ENCODE data around the gene PDZD2.
"Not testable (repeated sequence)": the region's sequence is repeated elsewhere in the genome, so short reads cannot be mapped to it uniquely, and the experiment has no call there.

Gene PDZD2

GRCh38 chr5:32107291-32107690 lies 468.4 kb downstream of the PDZD2 start:
- no peak for DNase-seq (ENCODE audit: low spot score)

- DNase-seq (ENCODE audit: low spot score): no peak
Measured at GRCh38 chr5:32108167-32108566, 469.2 kb downstream of the PDZD2 start.

DNA sequence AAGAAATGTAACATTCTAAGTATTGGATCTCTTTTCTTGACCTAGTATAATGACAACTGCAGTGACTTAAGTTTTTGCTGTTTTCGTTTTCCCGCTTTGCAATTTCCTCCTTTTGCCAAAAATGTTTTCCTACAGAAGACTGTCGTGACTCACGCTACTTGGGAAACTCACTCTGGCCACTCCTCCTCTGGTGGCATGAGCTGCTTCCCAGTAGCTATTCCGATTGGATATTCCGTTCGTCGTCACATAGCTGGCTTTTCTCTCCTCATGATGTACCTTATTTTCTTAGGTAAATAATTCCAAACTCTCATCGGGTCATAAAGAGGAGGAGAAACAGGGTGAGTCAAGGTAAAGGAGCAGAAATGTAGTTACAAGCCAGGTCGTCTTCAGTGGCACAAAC lies 470.3 kb downstream of the PDZD2 start:
- no peak for DNase-seq (ENCODE audit: low spot score)

- DNase-seq (ENCODE audit: low spot score): no peak
Measured at GRCh38 chr5:32110111-32110696, 471.3 kb downstream of the PDZD2 start.

DNA sequence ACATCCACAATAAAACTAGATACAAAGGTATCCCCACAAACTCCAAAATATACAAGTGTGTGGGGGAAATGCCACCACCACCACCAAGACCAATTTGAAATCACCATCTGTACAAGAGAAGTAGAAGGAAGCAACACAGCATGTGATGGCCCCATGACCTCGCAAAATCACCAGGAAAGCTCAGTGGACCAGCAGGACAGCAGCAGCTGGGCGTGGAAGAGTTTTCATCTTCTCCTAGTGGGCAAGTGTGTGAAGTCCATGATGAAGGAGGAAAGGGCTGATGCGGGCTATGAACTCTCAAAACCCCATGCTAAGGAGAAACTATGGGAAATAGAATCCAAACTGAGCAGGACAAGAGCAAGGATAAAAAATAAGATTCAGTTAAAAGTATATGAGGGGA lies 477.1 kb downstream of the PDZD2 start:
- DNase-seq (ENCODE audit: low spot score): no peak

DNA sequence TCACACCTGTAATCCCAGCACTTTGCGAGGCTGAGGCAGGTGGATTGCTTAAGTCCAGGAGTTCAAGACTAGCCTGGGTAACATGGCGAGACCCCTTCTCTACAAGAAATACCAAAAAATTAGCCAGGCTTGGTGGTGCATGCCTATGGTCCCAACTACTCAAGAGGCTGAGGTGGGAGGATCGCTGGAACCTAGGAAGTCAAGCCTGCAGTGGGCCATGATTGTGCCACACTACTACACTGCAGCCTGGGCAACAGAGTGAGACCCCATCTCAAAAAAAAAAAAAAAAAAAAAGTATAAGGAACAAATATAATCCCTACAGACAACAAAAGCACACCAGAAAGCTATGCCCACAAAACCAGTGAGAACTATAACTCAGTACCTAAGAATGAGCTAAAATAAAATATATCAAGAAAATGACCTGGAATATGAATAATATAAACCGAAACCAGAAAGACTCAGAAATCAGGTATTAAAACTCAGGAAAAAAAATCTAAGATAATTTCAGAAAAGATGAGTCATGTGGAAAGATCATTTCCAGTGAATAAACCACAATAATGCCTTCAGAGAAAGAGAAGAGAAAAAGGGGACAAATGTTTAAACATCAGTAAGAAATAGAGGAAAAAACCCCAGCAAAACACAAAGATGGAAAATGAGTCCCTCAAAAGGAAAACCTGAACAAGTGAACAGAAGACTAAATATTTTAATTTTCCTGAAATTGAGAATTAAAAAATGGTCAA lies 477.8 kb downstream of the PDZD2 start:
- no peak for DNase-seq (ENCODE audit: low spot score)

DNA sequence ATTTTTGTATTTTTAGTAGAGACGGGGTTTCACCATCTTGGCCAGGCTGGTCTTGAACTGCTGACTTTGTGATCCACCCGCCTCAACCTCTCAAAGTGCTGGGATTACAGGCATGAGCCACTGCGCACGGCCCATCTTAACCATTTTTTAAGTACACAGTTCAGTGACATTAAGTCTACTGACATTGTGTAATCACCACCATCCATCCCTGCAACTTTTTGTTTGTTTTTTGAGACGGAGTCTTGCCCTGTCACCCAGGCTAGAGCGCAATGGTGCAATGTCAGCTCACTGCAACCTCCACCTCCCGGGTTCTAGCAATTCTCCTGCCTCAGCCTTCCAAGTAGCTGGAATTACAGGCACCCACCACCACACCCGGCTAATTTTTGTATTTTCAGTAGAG lies 480.0 kb downstream of the PDZD2 start:
- not testable (repeated sequence) for DNase-seq (ENCODE audit: low spot score)

DNA sequence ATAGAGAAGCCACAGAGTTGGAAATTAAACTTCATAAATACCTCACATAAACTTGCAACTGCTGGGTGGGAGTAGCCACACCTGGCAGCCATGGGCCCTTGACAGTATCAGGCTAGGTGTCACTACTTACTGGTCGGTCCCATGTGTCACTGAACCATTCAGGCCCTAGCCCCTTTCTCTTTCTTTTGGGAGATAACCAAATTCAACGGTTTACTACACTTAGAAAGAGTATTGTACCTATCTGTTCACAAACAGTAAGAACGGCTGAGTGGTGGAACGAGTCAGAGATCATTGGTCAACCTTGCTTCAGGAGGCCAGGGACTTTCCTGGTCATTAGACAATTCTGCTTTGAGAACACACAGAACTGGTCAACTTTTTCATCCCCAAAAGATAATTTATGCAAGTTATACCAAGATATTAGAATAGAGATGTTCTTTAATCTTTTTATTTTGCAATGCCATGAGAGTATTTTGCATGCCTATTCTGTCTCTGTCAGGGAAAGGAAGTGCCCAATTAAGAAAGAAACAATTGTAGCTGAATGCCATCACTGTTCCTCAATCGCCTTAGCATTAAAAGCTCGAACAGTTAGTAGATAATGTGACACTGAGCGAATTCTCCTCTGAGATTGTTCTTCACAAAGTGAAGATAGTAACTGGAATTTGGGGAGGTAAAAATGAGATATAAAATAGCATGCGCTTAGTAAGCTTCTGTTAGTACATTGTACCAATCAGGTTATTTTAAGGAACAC lies 484.3 kb downstream of the PDZD2 start:
- DNase-seq (ENCODE audit: low spot score): no peak

DNA sequence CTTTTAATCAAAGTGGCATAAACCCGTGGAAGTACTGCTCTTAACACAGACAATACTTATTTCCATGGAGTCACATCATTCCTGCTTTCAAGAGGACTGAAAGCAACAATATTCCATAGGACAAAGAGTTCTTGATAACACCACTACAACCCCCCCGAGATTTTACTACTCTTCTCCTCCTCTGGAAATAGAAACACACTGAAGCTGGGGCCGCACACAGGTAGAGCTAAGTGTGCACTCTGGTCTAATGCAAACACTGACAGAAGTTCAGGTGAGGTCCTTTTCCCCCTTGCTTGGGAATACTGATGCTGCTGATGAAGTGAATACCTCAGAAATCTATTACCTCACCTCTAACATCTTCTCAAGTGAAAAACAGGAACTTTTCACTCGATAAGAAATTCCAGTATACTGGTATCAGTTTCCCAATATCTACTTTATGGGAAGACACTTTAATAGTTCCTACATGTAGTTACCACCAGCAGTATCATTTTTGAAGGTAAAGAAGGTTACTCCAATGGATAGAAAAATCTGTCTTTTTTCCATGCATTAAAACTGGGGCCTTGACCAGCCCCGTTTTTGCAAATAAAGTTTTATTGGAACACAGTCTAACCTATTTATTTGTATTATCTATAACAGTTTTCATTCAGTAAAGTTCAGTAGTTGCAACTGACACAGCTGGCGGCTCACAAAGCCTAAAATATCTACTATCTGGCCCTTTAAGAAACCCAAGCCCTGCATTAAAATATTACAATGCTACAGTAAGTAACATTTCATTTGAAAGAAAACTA lies 485.2 kb downstream of the PDZD2 start:
- no peak for DNase-seq (ENCODE audit: low spot score)

GRCh38 chr5:32126691-32127090 lies 487.8 kb downstream of the PDZD2 start:
- DNase-seq (ENCODE audit: low spot score): no peak

DNA sequence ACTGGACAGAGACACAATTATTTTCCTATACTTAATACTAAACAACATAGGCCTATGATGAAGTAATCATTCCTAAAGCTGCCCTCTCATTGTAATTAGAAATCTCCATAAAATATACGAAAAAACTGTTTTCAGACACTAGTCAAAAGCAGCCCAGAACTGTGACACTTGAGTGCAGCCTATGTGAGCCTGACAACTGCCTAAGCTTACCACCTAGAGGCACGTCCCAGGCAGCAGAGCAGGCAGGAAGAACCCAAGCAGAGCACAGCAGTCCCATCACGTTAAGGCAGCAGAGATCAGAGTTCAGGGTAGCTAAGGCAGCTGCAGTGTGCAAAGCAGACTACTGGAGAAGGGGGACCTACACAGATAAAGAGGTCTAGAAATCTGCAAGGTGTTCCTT lies 488.8 kb downstream of the PDZD2 start:
- DNase-seq (ENCODE audit: low spot score): no peak

GRCh38 chr5:32129074-32129598 lies 490.2 kb downstream of the PDZD2 start:
- DNase-seq (ENCODE audit: low spot score): no peak

DNA sequence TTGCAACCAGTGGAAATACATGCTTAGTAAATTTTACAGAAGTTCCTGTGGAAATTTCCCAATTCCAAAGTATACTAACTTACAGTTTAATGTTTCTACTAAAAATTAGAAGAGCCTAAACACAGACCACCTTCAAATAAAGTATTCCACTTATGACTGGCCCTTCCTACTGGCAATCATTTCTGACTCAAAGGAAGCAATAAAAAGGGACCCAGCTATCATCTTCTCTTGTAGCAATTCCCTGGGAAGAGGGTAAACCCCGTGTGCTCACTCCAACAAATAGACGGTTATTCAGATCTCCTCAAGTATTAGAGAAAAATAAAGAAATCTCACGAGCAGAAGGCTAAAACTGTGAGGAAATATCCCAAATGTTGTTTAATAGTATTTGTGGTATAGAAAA lies 491.9 kb downstream of the PDZD2 start:
- DNase-seq (ENCODE audit: low spot score): no peak

- no peak for DNase-seq (ENCODE audit: low spot score)
Measured at GRCh38 chr5:32131604-32132003, 492.7 kb downstream of the PDZD2 start.

GRCh38 chr5:32132757-32133156 lies 493.8 kb downstream of the PDZD2 start:
- no peak for DNase-seq (ENCODE audit: low spot score)

DNA sequence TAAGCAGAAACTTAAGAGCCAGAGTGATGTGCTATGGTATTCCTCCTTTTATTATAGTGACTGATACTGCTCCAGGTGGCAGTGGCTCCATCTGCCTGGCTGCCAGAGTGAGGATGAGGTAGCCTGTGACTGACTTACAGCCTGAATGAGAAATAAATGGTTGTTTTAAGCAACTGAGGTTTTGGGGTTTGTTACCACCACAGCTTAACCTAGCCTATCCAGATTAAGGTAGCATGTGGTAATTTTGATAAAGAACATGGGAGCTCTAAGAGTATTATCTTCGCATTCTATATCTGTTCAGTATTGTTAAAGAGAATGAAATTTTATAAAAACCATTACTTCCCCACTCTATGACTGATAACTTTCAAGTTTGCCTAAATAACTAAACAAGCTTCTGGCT lies 496.2 kb downstream of the PDZD2 start:
- no peak for DNase-seq (ENCODE audit: low spot score)

- DNase-seq (ENCODE audit: low spot score): no peak
Measured at GRCh38 chr5:32136342-32136741, 497.4 kb downstream of the PDZD2 start.

- DNase-seq (ENCODE audit: low spot score): no peak
Measured at GRCh38 chr5:32138839-32139493, 500.0 kb downstream of the PDZD2 start.

DNA sequence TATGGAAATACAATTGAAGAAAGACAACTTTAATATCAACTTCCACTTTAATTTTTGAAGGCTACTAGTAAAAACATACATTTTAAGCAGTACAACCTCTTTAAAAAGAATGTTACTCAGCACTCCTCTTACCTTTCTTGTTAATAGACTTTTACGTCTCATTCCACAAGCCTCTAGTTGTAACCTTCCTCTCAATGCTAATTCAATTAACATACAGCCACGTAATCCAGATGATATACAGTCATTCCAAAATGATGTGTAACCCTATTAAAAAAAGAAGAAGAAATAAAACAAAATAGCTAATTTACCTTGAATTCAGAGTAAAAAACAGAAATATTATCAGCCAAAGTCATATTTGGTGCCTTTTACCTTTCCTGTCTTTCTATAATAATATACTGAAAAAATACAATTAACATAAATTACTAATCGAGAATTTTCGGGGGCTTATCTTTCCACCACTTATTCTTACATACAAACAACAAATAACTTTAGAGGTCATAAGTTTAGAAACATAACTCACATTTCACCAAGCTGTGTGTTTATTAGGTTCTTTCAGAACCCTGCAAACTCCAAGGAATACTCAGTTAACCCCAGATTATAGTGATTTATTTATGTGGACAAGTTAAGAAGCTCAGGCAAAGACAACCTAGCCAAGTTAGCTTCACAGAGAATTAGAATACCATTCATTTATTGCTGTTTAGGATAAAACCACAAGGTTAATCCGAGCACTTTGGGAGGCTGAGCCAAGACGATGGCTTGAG lies 504.9 kb downstream of the PDZD2 start:
- no peak for DNase-seq (ENCODE audit: low spot score)

DNA sequence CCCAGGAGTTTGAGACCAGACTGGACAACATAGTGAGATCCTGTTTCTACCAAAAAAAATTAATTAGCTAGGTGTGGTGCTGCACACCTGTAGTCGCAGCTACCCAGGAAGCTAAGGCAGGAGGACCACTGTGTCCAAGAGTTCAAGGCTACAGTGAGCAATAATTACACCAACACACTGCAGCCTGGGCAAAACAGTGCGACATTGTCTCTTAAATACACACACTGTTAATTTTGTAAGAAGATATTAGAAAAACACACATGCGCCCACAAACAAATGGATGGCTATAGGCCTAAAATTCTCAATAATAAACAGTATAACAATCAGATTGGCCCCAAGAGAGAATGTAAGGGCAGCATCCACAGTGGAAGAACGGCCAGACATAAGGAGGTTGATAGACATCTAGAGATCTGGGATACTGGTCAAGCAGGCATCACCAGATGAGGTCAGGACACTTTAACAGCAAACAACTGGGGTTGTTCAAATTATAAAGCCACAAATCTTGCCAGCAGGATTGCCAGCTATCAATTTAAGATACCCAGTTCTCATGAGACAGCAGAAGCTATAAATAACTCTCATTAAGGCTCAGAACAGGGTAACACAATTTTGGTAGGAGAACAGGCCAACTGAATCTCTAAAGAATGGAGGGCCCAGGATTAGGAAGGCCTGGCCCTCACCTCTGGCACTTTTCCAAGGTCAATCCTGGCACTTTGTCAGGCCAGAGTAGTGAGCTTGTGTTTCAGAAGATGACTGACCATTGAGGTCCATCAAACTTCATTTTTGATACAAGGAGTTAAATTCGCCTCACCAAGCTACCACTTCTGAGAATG lies 505.7 kb downstream of the PDZD2 start:
- DNase-seq (ENCODE audit: low spot score): no peak

Measured in hematopoietic multipotent progenitor cell treated with erythropoietin and hydrocortisone succinate and interleukin-3 and kit ligand, for 17 days (in vitro differentiated cells).